ENCODE measurements around the gene NDUFB6. TPM values are rescaled to one million over a fixed set of nuclear protein-coding genes. Genes with fewer than 3 reads are reported as not detected.
"Not testable (repeated sequence)": the region's sequence is repeated elsewhere in the genome, so short reads cannot be mapped to it uniquely, and the experiment has no call there.

The NDUFB6 gene
- total RNA-seq, 1 donor from 2014 or later = 43.3 TPM

DNA sequence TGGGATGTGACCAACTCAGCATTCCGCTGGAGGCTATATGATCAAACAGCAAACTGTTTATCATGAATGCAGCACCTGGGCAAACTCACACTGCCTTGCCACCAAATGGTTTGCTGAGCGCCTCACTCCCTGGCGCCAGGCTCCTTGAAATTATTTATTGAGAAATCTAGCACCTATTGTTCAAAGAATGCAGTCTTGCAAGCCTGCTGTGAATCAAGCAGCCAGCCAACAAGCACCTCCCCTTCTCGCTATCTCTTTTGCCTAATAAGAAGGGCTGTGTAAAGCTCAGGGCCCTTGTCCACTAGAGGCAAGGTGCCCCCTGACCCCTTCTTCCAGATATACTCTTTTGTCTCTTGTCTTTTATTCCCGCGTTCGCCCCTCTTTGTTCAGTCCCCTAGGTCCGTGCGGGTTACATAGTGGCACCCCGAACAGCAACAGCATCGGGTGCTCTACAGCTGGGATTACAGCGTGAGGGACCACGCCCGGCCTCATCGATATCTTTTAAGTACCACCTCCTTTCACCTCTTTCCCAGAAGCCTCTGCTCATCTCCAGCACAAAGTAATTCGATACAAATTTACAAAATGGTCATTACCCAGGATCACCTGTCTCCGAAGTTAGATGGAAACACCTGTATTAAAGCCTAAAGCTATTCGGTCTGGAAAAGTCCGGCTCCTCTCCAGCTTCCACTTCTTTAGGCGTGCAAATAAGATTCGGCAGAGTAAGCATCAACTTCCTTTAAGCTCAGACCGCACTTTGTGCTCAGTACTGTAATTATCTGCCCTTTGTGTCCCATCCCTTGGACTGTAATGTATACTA is 47.9 kb downstream of the NDUFB6 start:
- DNase-seq (ENCODE audit: low read depth in 2 of 2) = peak in 1 of 2 donors; percentile 29

DNA sequence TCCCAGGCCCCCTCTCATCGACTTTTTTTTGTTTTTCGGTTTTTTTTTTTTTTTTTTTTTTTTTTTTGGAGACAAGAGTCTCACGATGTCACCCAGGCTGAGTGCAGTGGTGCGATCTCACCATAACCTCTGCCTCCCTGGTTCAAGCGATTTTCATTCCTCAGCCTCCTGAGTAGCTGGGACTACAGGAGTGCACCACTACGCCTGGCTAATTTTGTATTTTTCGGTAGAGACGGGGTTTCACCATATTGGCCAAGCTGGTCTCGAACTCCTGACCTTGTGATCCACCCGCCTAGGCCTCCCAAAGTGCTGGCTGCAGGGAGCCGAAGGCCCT is 48.4 kb downstream of the NDUFB6 start:
- not testable (repeated sequence) for DNase-seq (ENCODE audit: low read depth in 2 of 2)

DNA sequence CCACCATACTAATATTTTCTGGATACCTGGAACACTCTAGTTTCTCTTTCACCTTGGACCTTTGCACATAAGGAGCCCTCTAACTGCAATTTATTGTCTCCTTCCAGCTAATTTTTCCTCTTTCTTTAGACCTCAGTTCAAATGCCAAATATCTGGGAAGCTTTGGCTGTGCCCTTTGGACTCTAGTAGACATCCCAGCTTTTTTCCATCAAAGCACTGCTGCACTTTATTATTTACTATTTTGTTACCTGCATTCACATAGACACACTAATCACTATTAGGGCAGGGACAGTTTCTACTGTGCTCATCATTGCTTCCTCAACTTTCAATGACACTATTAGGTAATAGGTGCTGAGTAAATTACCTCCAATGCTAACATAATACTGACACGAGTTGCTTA is 49.0 kb downstream of the NDUFB6 start:
- DNase-seq (ENCODE audit: low read depth in 2 of 2) = no peak

GRCh38 chr9:32518276-32518675 is 54.7 kb downstream of the NDUFB6 start:
- no peak for DNase-seq (ENCODE audit: low read depth in 2 of 2)

- DNase-seq (ENCODE audit: low read depth in 2 of 2) = no peak
Measured at GRCh38 chr9:32516241-32516640, 56.7 kb downstream of the NDUFB6 start.

GRCh38 chr9:32508728-32509127 is 64.2 kb downstream of the NDUFB6 start:
- DNase-seq (ENCODE audit: low read depth in 2 of 2) = no peak

GRCh38 chr9:32503008-32503407 is 70.0 kb downstream of the NDUFB6 start:
- no peak for DNase-seq (ENCODE audit: low read depth in 2 of 2)

Other genes with a start within 250 kb of the NDUFB6 start
- 22.9 and 41.8 TPM in 2 replicates for gene ACO1, start 188.5 kb downstream of the NDUFB6 start, total RNA-seq
- 14.0 and 15.3 TPM in 2 replicates for gene RIGI, start 47.0 kb downstream of the NDUFB6 start, total RNA-seq
- gene SMIM27, start 20.8 kb downstream of the NDUFB6 start, total RNA-seq = 1.1 and 5.3 TPM in 2 replicates
- gene TOPORS, start 20.6 kb downstream of the NDUFB6 start, total RNA-seq = 24.3 and 29.3 TPM in 2 replicates
- under 0.01 TPM in 2 replicates for gene TAF1L, start 62.5 kb upstream of the NDUFB6 start, total RNA-seq
- gene TMEM215, start 210.4 kb upstream of the NDUFB6 start, total RNA-seq = not detected in 2 replicates